ENCODE data around the gene TMEM30A. TPM values are rescaled to one million over a fixed set of nuclear protein-coding genes. Genes with fewer than 3 reads are reported as not detected.

TMEM30A gene
- total and polyA plus RNA-seq, 2 of the 13 experiments (the other 11 are each of a cell fraction or from before 2014, with no cell fraction given): 17.6 to 54.4 TPM

DNA sequence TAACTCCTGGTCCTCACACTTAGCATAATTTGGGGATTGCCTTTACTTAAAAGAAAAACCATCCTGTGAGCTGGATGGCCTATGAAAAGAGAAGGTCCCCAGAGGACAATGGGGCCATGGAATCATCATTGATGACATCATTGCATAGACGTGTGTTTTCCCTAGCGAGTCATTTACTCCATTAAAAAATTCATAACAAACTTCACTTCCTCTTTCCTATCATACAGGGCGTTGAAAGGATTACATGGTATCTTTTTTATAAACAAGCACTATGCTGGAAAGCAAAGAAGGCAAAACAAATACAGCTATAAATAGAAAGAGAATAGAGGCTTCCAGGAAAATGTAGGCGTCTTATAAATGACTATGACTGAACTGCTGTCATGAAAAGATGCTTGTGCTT lies 67.4 kb downstream of the TMEM30A start:
- H3K27ac ChIP-seq (ENCODE audit: extremely low read length, insufficient read depth, low read length): no peak overlapping the region
- no peaks in the 10 kb centered on the region; a peak in 1 of 5 replicates for H3K27me3 ChIP-seq (ENCODE audit: control insufficient read depth in 1 of 2, insufficient read depth in 2 of 2, low read length in 2 of 2)
- ATAC-seq (no peak), DNase-seq (ENCODE audit: low spot score) (no peak), FAIRE-seq (no peak)
- H3K36me3 ChIP-seq (replicated peaks in 1 of 2; ENCODE audit: control insufficient read depth in 1 of 2, insufficient read depth in 2 of 2, low read length in 2 of 2): no peaks in the 10 kb centered on the region
- H3K4me1 ChIP-seq (ENCODE audit: insufficient read depth, low read length): no peaks in the 10 kb centered on the region
- intact Hi-C loops (cut with micrococcal nuclease; ENCODE audit: unreplicated experiment): no loop called here
- ChIA-PET POLR2A (no interaction called here), CTCF (ENCODE audit: low intra/inter-chr PET ratio, low total read pairs) (no interaction called here)
- H3K4me3 ChIP-seq (replicated peaks in 1 of 3; ENCODE audit: insufficient read depth in 1 of 3, low read depth in 2 of 3, low read length in 3 of 3): no peak overlapping the region
- WGBS (ENCODE audit: low lambda C conversion rate): 15% methylated on average over 4 of the region's 4 CpGs
- in situ Hi-C loops (cut with HindIII; ENCODE audit: extremely low pct_ligation_motif_present, low pct_unique_long_range_greater_than_20kb): loop anchor here (25.0 kb wide), 4 partner anchors 630 to 1480 kb away; no protein-coding TSS in a partner anchor
- no peak overlapping the region for H2AFZ ChIP-seq (ENCODE audit: low read length)
- no peak overlapping the region for H3K9ac ChIP-seq (ENCODE audit: insufficient read depth, low read depth, low read length)
- H3K4me2 ChIP-seq (ENCODE audit: low read depth, low read length): no peak overlapping the region
- H3K9me3 ChIP-seq (ENCODE audit: low read length): no peaks in the 10 kb centered on the region
- H3K79me2 ChIP-seq (ENCODE audit: insufficient read depth, low read length): no peaks in the 10 kb centered on the region
- BruUV-seq (replicated peaks): no TSS peak
- no peak for TF ChIP-seq ZNF160 (CRISPR knock-in tag; IDR thresholded peaks at IDR 0.05)
- TF ChIP-seq ATF7 (IDR thresholded peaks at IDR 0.05): peak; percentile 86
- no peak for TF ChIP-seq ATF7 (CRISPR knock-in tag; IDR thresholded peaks at IDR 0.05)
- peak; percentile 57; the same call in 1 of the 2 replicates for TF ChIP-seq CREB1 (IDR thresholded peaks at IDR 0.05)
- TF ChIP-seq CREB1 (CRISPR knock-in tag; IDR thresholded peaks at IDR 0.05): no peak
- no peaks in the 10 kb centered on the region for H4K20me1 ChIP-seq (ENCODE audit: insufficient read depth, low read length)

DNA sequence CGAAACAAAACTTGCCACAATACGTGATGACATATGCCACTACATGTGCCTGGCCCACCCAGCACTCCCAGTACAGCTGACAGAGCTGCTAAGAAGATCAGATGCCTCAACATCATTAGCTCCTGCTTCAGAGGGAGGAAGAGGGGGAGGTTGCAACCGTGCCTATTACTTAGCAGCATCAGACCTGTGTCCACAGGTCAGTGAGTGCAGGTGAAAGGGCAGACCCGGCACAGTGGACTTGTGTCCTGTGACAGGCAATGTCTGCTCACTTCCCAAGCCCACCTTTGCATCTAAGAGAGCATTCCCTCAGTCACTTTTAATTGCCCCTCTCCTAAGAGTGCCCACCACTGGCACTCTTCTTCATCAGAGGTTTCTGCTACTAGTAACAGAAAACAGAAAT lies 69.3 kb downstream of the TMEM30A start:
- Histone ChIP-seq H3K4me3 (replicated peaks in 1 of 3; ENCODE audit: insufficient read depth in 1 of 3, low read depth in 2 of 3, low read length in 3 of 3) (no peak overlapping the region), H3K79me2 (ENCODE audit: insufficient read depth, low read length) (no peaks in the 10 kb centered on the region), H3K27ac (ENCODE audit: extremely low read length, insufficient read depth, low read length) (no peak overlapping the region), H3K4me2 (ENCODE audit: low read depth, low read length) (no peak overlapping the region), H3K4me1 (ENCODE audit: insufficient read depth, low read length) (no peaks in the 10 kb centered on the region; the same call in 1 of the 2 replicates), H3K36me3 (replicated peaks in 1 of 2; ENCODE audit: control insufficient read depth in 1 of 2, insufficient read depth in 2 of 2, low read length in 2 of 2) (no peaks in the 10 kb centered on the region), H2AFZ (ENCODE audit: low read length) (no peak overlapping the region), H3K9ac (ENCODE audit: insufficient read depth, low read depth, low read length) (no peak overlapping the region), H3K27me3 (ENCODE audit: control insufficient read depth in 1 of 2, insufficient read depth in 2 of 2, low read length in 2 of 2) (no peaks in the 10 kb centered on the region; a peak in 1 of 5 replicates), H4K20me1 (ENCODE audit: insufficient read depth, low read length) (no peaks in the 10 kb centered on the region), H3K9me3 (ENCODE audit: low read length) (no peaks in the 10 kb centered on the region)
- intact Hi-C loops (cut with micrococcal nuclease; ENCODE audit: unreplicated experiment): no loop called here
- ChIA-PET POLR2A (no interaction called here), CTCF (ENCODE audit: low intra/inter-chr PET ratio, low total read pairs) (no interaction called here)
- FAIRE-seq (no peak), ATAC-seq (no peak; the same call in 2 of the 3 replicates), DNase-seq (ENCODE audit: low spot score) (no peak)
- BruUV-seq (replicated peaks): no TSS peak
- no peak for TF ChIP-seq SRSF9 (IDR thresholded peaks at IDR 0.05; ENCODE audit: borderline replicate concordance, insufficient read depth, low read depth, low read length, poor library complexity, severe bottlenecking)
- 15% methylated on average over 4 of the region's 4 CpGs for WGBS (ENCODE audit: low lambda C conversion rate)
- in situ Hi-C loops (cut with HindIII; ENCODE audit: extremely low pct_ligation_motif_present, low pct_unique_long_range_greater_than_20kb): loop anchor here (25.0 kb wide), 4 partner anchors 628 to 1478 kb away; no protein-coding TSS in a partner anchor

Measured in HepG2 (cell line).